Kidney (tissue), 14 donors: ENCODE data around the gene TMEM178A. TPM values are rescaled to one million over a fixed set of nuclear protein-coding genes. Genes with fewer than 3 reads are reported as not detected.

ENCODE experiments used
- DNase-seq, 5 donors: peaks; one replicate each; pipeline ENCODE4 v3.0.0-alpha.2; 2013 to 2020
- FAIRE-seq: peaks from 2 replicates; lab custom pipeline; 2012; peaks lifted over from hg19 to GRCh38; lab: Jason Lieb, UNC
- H3K27ac ChIP-seq, 2 donors: one replicate each; pipeline ENCODE4 v1.7.0; 2013; ENCODE audit warnings: low read depth in 2 of 2, low read length in 2 of 2, inconsistent platforms in 1 of 2
- H3K27me3 ChIP-seq: one replicate; pipeline ENCODE4 v1.7.1; 2013; ENCODE audit warnings: low read length, inconsistent platforms; ENCODE audit not compliant: control insufficient read depth, insufficient read depth
- H3K36me3 ChIP-seq, 3 donors: one replicate each; pipeline versions ENCODE4 v1.7.0 to v1.7.1; 2013; ENCODE audit warnings: low read length in 3 of 3, control low read depth in 1 of 3, inconsistent platforms in 1 of 3; ENCODE audit not compliant: insufficient read depth in 3 of 3, control insufficient read depth in 2 of 3
- H3K4me1 ChIP-seq, 3 donors: one replicate each; pipeline versions ENCODE4 v1.7.0 to v1.7.1; 2013; ENCODE audit warnings: low read length in 3 of 3, inconsistent platforms in 1 of 3, low read depth in 1 of 3; ENCODE audit not compliant: control insufficient read depth in 2 of 3, insufficient read depth in 2 of 3
- H3K4me3 ChIP-seq, 3 donors: one replicate each; pipeline versions ENCODE4 v1.7.0 to v1.8.1; 2013; ENCODE audit warnings: low read length in 3 of 3, control low read depth in 1 of 3, inconsistent platforms in 1 of 3
- H3K9ac ChIP-seq, 3 donors: one replicate each; pipeline versions ENCODE4 v1.7.0 to v1.7.1; 2013; ENCODE audit warnings: low read length in 3 of 3, control low read depth in 1 of 3, inconsistent platforms in 1 of 3
- H3K9me3 ChIP-seq, 3 donors: one replicate each; pipeline versions ENCODE4 v1.7.0 to v1.7.1; 2013; ENCODE audit warnings: low read length in 3 of 3, control low read depth in 1 of 3, inconsistent platforms in 1 of 3; ENCODE audit not compliant: control insufficient read depth in 2 of 3, insufficient read depth in 1 of 3
- intact Hi-C: fragments of 100-400 bp; cut with DNase I; formaldehyde crosslinking; loops from one replicate; pipeline ENCODE4 v1.11.1; 2022
- polyA plus RNA-seq: library from polyadenylated mRNA; stranded (reverse); fragments of 350-450 nt; fragmentation: Illumina TruSeq; extraction: RNeasy Lipid Tissue Mini Kit (QIAGEN cat#74804); gene quantifications from one replicate; pipeline ENCODE4 v1.2.3, GENCODE V29; 2014; ENCODE audit warnings: low read depth, low replicate concordance; ENCODE audit not compliant: insufficient read depth
- total RNA-seq: library from RNA; stranded (reverse); fragmentation: NEBNext Ultra II Directional; extraction: Animal tissue kit (Norgen Biotek cat#: 25700); gene quantifications from one replicate; pipeline ENCODE4 v1.2.1, GENCODE V29; 2021
- TF ChIP-seq, protein P1 (sequence below): IDR thresholded peaks from 3 replicates; pipeline ENCODE4 v1.5.1; 2012; ENCODE audit warnings: mild to moderate bottlenecking, moderate library complexity, borderline replicate concordance; ENCODE audit not compliant: insufficient read depth; ENCODE audit errors: extremely low read depth
- donor health status: control.
- donor health status: control.
- donor health status: control.
- donor health status: control.
- donor health status: control.
- donor health status: DM: yes; HTN: yes; CAD: no.
- donor health status: Normal renal cell carcinoma (clear cell type).

Gene TMEM178A
- total and polyA plus RNA-seq, 2 donors from 2014 or later, result 5.7 to 48.0 TPM

DNA sequence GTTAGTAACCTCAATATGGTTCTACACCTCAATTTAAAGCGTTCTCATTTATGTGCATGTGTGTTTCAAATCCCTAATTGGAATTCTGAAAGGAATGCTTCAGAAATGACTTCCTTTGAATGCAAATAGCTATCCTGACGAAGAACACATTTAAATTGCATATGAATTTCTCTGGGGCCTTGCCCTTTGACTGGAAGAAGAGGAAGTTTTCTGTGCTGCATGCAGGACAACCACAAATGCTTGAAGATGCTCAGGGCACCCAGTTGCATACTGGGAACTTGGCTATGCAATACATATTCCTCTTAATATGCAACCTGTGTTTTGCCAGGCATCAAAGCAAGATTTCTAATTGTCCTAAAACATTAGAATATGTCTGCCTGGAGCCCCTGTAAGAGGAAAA is 55.3 kb downstream of the TMEM178A start:
- TF ChIP-seq, protein P1, sequence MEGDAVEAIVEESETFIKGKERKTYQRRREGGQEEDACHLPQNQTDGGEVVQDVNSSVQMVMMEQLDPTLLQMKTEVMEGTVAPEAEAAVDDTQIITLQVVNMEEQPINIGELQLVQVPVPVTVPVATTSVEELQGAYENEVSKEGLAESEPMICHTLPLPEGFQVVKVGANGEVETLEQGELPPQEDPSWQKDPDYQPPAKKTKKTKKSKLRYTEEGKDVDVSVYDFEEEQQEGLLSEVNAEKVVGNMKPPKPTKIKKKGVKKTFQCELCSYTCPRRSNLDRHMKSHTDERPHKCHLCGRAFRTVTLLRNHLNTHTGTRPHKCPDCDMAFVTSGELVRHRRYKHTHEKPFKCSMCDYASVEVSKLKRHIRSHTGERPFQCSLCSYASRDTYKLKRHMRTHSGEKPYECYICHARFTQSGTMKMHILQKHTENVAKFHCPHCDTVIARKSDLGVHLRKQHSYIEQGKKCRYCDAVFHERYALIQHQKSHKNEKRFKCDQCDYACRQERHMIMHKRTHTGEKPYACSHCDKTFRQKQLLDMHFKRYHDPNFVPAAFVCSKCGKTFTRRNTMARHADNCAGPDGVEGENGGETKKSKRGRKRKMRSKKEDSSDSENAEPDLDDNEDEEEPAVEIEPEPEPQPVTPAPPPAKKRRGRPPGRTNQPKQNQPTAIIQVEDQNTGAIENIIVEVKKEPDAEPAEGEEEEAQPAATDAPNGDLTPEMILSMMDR, result no peak
- no peak overlapping the region for H3K4me3 ChIP-seq
- no peaks in the 10 kb centered on the region for H3K36me3 ChIP-seq
- no peaks in the 10 kb centered on the region for H3K9me3 ChIP-seq
- intact Hi-C loops, result no loop called here
- no peak overlapping the region for H3K27ac ChIP-seq
- no peak for FAIRE-seq
- no peak overlapping the region for H3K9ac ChIP-seq
- peaks cover 0 to 6% (median 4%) of the 10 kb centered on the region in 3 donors for H3K4me1 ChIP-seq
- H3K27me3 ChIP-seq, result no peaks in the 10 kb centered on the region
- DNase-seq, result no peak

GRCh38 chr2:39723497-39723896 is 57.8 kb downstream of the TMEM178A start:
- Histone ChIP-seq H3K27ac (peak overlapping the region; percentile 65 to 69), H3K4me1 (peaks cover 0 to 6% (median 4%) of the 10 kb centered on the region in 3 donors), H3K4me3 (no peak overlapping the region), H3K9ac (no peak overlapping the region), H3K9me3 (no peaks in the 10 kb centered on the region), H3K36me3 (no peaks in the 10 kb centered on the region), H3K27me3 (no peaks in the 10 kb centered on the region)
- intact Hi-C loops, result no loop called here
- FAIRE-seq (no peak), DNase-seq (peak in 1 of 5 donors; percentile 12)
- TF ChIP-seq, protein P1, result no peak

DNA sequence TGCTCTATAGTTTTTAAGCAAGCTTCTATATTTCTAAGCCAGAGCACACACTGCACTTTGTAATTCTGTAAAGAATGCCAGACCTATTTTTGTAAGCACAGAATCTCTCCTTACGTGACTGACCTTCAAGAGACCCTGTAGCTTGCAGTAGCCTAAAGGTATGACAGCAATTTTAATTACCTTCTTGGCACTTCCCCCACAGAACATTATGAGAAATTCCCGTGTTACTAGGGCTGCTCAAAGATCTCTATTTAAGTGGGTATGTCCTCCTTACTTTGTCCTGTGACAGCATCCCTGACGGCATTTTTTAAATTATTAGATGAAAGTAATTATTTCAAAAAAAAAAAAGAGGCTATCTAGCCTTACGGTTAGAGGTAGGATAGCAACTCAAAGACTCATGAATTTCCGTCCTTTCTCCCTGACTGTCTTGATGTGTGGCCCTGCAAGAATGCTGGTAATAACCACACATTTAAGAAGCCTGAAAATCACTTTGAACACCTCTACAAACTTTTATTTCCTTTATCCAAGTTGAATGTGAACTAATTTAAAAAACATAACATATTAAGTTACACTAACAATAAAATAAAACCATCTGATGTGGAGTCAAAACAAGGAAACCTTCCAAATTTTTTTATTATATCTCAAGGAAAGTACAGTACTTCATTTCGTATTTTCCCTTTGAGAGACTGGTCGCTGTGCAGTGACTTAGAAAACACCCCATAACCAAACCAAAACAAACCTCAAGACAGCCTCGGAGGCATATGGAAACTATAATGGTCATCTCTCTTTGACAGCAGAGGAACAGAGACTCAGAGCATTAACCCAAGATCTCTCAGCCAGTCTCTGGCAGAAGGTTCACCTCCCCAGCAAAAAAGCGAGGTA is 58.5 kb downstream of the TMEM178A start:
- TF ChIP-seq, protein P1, result no peak
- Histone ChIP-seq H3K27me3 (no peaks in the 10 kb centered on the region), H3K36me3 (no peaks in the 10 kb centered on the region), H3K4me1 (peaks cover 0 to 6% (median 4%) of the 10 kb centered on the region in 3 donors), H3K4me3 (no peak overlapping the region), H3K9ac (no peak overlapping the region), H3K27ac (peak overlapping the region; percentile 65 to 69), H3K9me3 (no peaks in the 10 kb centered on the region)
- FAIRE-seq (no peak), DNase-seq (peak in 2 of 5 donors; percentile 66 to 84)
- intact Hi-C loops, result no loop called here
